Peyer's patch (tissue), 4 donors: ENCODE results near the gene MIGA2. TPM values are rescaled to one million over a fixed set of nuclear protein-coding genes. Genes with fewer than 3 reads are reported as not detected.

ENCODE experiments used
- DNase-seq, 3 donors: peaks; one replicate each; pipeline ENCODE4 v3.0.0-alpha.2; 2017 to 2019
- H3K27ac ChIP-seq, 4 donors: fragments of 200-600 bp; sonication (generic); one replicate each; pipeline ENCODE4 v1.5.1; 2016 to 2019
- H3K27me3 ChIP-seq, 2 donors: fragments of 200-600 bp; sonication (generic); one replicate each; pipeline ENCODE4 v1.5.1; 2019
- H3K36me3 ChIP-seq, 3 donors: fragments of 200-600 bp; sonication (generic); one replicate each; pipeline ENCODE4 v1.5.1; 2016 to 2019
- H3K4me1 ChIP-seq, 4 donors: fragments of 200-600 bp; sonication (generic); one replicate each; pipeline ENCODE4 v1.5.1; 2016 to 2019
- H3K4me3 ChIP-seq, 4 donors: fragments of 200-600 bp; sonication (generic); 1 replicate in 3 of 4; 2 replicates in 1 of 4; pipeline ENCODE4 v1.5.1; 2016 to 2019; ENCODE audit warnings: mild to moderate bottlenecking in 1 of 4
- H3K9me3 ChIP-seq, 4 donors: fragments of 200-600 bp; sonication (generic); one replicate each; pipeline ENCODE4 v1.5.1; 2016 to 2019; ENCODE audit warnings: mild to moderate bottlenecking in 1 of 4
- CTCF ChIP-seq, 6 experiments: fragments of 450-650 bp in 4 of 6; fragments of 200-600 bp in 2 of 6; sonication (generic) in 1 of 6; IDR thresholded peaks; one replicate each; pipeline ENCODE4 v1.5.1; 2017 to 2019; ENCODE audit warnings: antibody characterized with exemption in 6 of 6, mild to moderate bottlenecking in 3 of 6, moderate library complexity in 1 of 6
- POLR2A ChIP-seq, 2 donors: fragments of 450-650 bp; IDR thresholded peaks; one replicate each; pipeline ENCODE4 v1.5.1; 2017; ENCODE audit warnings: antibody characterized with exemption in 2 of 2, mild to moderate bottlenecking in 2 of 2, moderate library complexity in 2 of 2
- total RNA-seq, 4 donors: library from RNA; depleted of rRNA; stranded (reverse); fragments of >200 nt; gene quantifications; one replicate each; pipeline ENCODE4 v1.1.0, GENCODE V29; 2016

MIGA2 gene
- total RNA-seq, 4 donors from 2014 or later, result 68.5 to 174 (median 125) TPM

GRCh38 chr9:129005336-129005997 is 31.0 kb upstream of the MIGA2 start:
- H3K27ac ChIP-seq, result no peak overlapping the region
- no peak overlapping the region for H3K4me3 ChIP-seq
- peaks cover 0 to 3% (median 0%) of the 10 kb centered on the region in 4 donors for H3K4me1 ChIP-seq
- peak in 1 of 3 donors; percentile 39 for DNase-seq
- no peaks in the 10 kb centered on the region for H3K27me3 ChIP-seq
- no peaks in the 10 kb centered on the region for H3K9me3 ChIP-seq
- peaks cover 0 to 89% (median 0%) of the 10 kb centered on the region in 3 donors for H3K36me3 ChIP-seq
- no peak for TF ChIP-seq POLR2A (IDR thresholded peaks at IDR 0.05)
- no peak for TF ChIP-seq CTCF (IDR thresholded peaks at IDR 0.05)

GRCh38 chr9:129006328-129007034 is 29.9 kb upstream of the MIGA2 start:
- TF ChIP-seq CTCF (IDR thresholded peaks at IDR 0.05), result peak; percentile 52 to 73 (median 68)
- no peak for TF ChIP-seq POLR2A (IDR thresholded peaks at IDR 0.05)
- H3K4me1 ChIP-seq, result peaks cover 0 to 3% (median 0%) of the 10 kb centered on the region in 4 donors
- peaks cover 0 to 89% (median 0%) of the 10 kb centered on the region in 3 donors for H3K36me3 ChIP-seq
- no peak overlapping the region for H3K27ac ChIP-seq
- no peak overlapping the region for H3K4me3 ChIP-seq
- DNase-seq, result peak in 2 of 3 donors; percentile 52 to 76
- no peaks in the 10 kb centered on the region for H3K27me3 ChIP-seq
- no peaks in the 10 kb centered on the region for H3K9me3 ChIP-seq

- peaks cover 0 to 89% (median 0%) of the 10 kb centered on the region in 3 donors for H3K36me3 ChIP-seq
- DNase-seq, result no peak
- no peak overlapping the region for H3K4me3 ChIP-seq
- H3K27ac ChIP-seq, result no peak overlapping the region
- H3K27me3 ChIP-seq, result no peaks in the 10 kb centered on the region
- H3K9me3 ChIP-seq, result no peaks in the 10 kb centered on the region
- peaks cover 0 to 3% (median 0%) of the 10 kb centered on the region in 4 donors for H3K4me1 ChIP-seq
- TF ChIP-seq POLR2A (IDR thresholded peaks at IDR 0.05) (no peak), CTCF (IDR thresholded peaks at IDR 0.05) (no peak)
Observed at GRCh38 chr9:129007035-129007765, 29.2 kb upstream of the MIGA2 start.

GRCh38 chr9:129007766-129008468 is 28.5 kb upstream of the MIGA2 start:
- H3K4me1 ChIP-seq, result peaks cover 0 to 3% (median 0%) of the 10 kb centered on the region in 4 donors
- H3K36me3 ChIP-seq, result peaks cover 0 to 87% (median 0%) of the 10 kb centered on the region in 3 donors
- no peaks in the 10 kb centered on the region for H3K27me3 ChIP-seq
- no peak for DNase-seq
- H3K27ac ChIP-seq, result no peak overlapping the region
- no peaks in the 10 kb centered on the region for H3K9me3 ChIP-seq
- H3K4me3 ChIP-seq, result no peak overlapping the region
- TF ChIP-seq CTCF (IDR thresholded peaks at IDR 0.05) (no peak), POLR2A (IDR thresholded peaks at IDR 0.05) (no peak)

- Histone ChIP-seq H3K9me3 (no peaks in the 10 kb centered on the region), H3K4me1 (peaks cover 0 to 3% (median 0%) of the 10 kb centered on the region in 4 donors), H3K27ac (no peak overlapping the region), H3K27me3 (no peaks in the 10 kb centered on the region), H3K4me3 (no peak overlapping the region), H3K36me3 (peaks cover 0 to 87% (median 0%) of the 10 kb centered on the region in 3 donors)
- no peak for DNase-seq
- no peak for TF ChIP-seq POLR2A (IDR thresholded peaks at IDR 0.05)
- TF ChIP-seq CTCF (IDR thresholded peaks at IDR 0.05), result no peak
Observed at GRCh38 chr9:129008469-129008965, 27.9 kb upstream of the MIGA2 start.
